Stimulated activated CD4-positive, alpha-beta T cell treated with anti-CD3 and anti-CD28 coated beads, Interleukin-15, amount 100 ng/mL, for 1 hour (primary cell): ENCODE measurements around the gene NME5.
"Not testable (repeated sequence)": the region's sequence is repeated elsewhere in the genome, so short reads cannot be mapped to it uniquely, and the experiment has no call there.

Experiments
- DNase-seq, 2 donors: peaks; one replicate each; pipeline ENCODE4 v3.0.0-alpha.2; 2020; ENCODE audit warnings: low read depth in 1 of 2, low spot score in 1 of 2

NME5 gene

GRCh38 chr5:138082033-138082432, 57.2 kb downstream of the NME5 start:
- no peak for DNase-seq

DNA sequence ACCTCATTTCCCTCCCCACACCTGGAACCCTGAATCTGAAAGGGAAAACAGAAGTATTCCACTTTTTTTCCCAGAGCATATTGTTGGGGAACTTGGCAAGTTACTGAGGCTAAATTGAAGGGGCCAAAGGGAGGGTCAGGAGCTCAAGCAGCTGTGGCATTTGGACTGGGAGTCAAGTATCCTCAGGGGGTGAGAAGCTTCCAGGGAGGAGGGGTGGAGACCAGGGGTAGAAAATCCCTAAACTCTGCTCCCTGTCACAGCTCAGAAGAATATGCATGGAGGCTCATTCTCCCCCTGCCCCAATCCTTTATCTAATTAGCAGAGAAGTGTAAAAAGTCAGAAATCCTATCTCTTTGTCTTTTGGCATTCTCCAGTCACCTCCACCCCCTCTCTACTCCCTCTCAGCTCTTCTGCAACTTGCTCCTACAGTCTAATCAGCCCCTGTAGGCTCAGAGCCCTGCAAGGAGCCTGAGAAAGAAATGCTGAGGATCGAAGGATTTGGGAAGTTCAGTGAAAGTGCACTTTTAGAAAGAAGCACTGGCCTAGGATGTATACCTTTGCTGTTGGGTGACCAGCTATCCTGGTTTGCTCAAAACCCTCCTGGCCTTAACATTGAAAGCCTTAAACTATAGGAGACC, 61.1 kb downstream of the NME5 start:
- no peak for DNase-seq

DNA sequence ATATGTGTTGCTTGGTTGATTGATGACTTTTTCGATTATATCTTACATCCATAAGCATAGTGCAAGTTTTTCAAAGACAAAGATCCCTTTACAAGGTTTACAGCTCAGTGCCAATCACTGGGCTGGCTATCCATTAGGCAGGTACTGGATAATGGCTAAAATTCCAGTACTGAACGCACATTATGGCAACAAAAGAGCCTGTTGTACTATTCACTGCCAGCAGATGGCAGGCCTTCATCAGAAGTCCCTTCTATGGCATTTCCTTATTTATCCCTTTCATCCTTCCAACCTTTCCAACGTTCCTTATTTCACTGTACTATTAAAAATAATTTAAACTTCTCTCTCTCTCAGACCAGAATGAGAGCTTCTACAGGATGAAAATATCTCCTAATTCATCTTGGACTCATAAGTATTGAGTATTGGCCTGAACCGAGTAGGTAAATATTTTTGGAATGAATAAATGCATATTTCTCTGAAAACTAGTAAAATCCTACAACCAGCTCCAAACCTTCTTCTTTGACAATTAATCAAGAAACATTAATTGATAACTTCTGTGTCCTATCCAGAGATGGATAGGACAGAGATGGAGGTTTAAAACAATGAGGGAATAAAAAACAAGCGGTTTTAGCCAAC, 62.0 kb downstream of the NME5 start:
- DNase-seq, result peak in 1 of 2 donors; percentile 16

GRCh38 chr5:138070026-138070425, 69.2 kb downstream of the NME5 start:
- not testable (repeated sequence) for DNase-seq

DNA sequence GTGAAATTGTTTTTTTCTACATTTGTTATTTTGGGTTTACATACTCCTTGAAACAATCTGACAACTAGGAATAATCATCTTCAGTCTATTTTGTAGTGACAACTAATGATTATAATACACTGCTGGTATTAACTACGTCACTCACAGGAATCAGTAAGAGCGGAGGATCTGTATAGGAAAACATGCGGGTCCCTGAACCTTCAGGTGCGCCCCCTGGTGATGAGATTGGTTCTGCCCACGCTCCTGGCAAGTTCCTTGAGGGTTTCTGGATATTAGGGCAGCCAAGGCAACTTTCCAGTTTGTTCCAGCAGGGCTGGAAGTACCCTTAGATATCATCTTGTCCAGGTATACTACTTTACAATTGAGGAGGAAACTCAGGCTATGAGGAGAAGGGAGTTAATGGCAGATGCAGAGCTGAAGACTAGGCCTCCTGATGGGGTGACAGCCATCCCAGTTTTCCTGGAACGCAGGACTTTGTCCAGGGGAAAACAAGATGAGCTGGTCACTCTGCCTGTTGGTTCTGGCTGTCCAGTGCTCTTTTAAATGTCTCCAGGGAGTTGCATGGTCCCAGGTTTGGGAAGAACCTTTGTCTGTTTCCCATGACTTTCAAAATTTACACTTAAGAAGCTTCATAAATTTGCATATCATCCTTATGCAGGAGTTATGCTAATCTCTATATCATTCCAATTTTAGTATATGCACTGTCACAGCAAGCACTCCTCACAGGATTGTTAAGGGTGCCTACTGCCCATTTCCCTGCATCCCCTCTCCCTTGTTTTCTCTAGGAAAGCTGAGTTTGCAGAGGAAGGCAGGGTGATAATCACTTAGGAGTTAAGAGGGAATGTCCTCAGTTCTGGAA, 70.3 kb downstream of the NME5 start:
- peak; percentile 41 to 55 for DNase-seq

GRCh38 chr5:138067945-138068344, 71.3 kb downstream of the NME5 start:
- DNase-seq, result no peak
